Astrocyte (in vitro differentiated cells and primary cell): Measurements from ENCODE around the gene ADGRG7. TPM values are rescaled to one million over a fixed set of nuclear protein-coding genes. Genes with fewer than 3 reads are reported as not detected.
A peak's percentile ranks its signal among the peaks of the same experiment; 100 is the strongest.

Source experiments
- DNase-seq: peaks from one replicate; pipeline ENCODE4 v3.0.0-alpha.2; 2010; ENCODE audit warnings: low read depth
- FAIRE-seq: peaks from 2 replicates; lab custom pipeline; 2011; peaks lifted over from hg19 to GRCh38; lab: Jason Lieb, UNC
- H2AFZ ChIP-seq: 2 replicates; pipeline ENCODE4 v1.6.0; 2012; ENCODE audit warnings: low read depth, low read length, inconsistent platforms
- H3K27ac ChIP-seq: 2 replicates; pipeline ENCODE4 v1.5.1; 2011; ENCODE audit warnings: low read depth, low read length, inconsistent platforms
- H3K27me3 ChIP-seq: 2 replicates; pipeline ENCODE4 v1.6.0; 2011; ENCODE audit warnings: low read length, inconsistent platforms; ENCODE audit not compliant: insufficient read depth
- H3K36me3 ChIP-seq: 2 replicates; pipeline ENCODE4 v1.5.1; 2011; ENCODE audit warnings: low read length, inconsistent platforms; ENCODE audit not compliant: insufficient read depth
- H3K4me1 ChIP-seq: 2 replicates; pipeline ENCODE4 v1.5.1; 2011; ENCODE audit warnings: low read length, inconsistent platforms; ENCODE audit not compliant: insufficient read depth
- H3K4me2 ChIP-seq: 2 replicates; pipeline ENCODE4 v1.6.0; 2012; ENCODE audit warnings: low read length, inconsistent platforms
- H3K4me3 ChIP-seq: 2 replicates; pipeline ENCODE4 v1.5.1; 2011; ENCODE audit warnings: low read depth, mild to moderate bottlenecking, low read length, inconsistent platforms; ENCODE audit not compliant: insufficient read depth
- H3K79me2 ChIP-seq: 2 replicates; pipeline ENCODE4 v1.6.0; 2012; ENCODE audit warnings: mild to moderate bottlenecking, low read length, inconsistent platforms; ENCODE audit not compliant: insufficient read depth
- H3K9ac ChIP-seq: 2 replicates; pipeline ENCODE4 v1.6.0; 2012; ENCODE audit warnings: mild to moderate bottlenecking, low read length, inconsistent platforms
- H3K9me3 ChIP-seq: 2 replicates; pipeline ENCODE4 v1.5.1; 2012; ENCODE audit warnings: low read depth, mild to moderate bottlenecking, low read length, inconsistent platforms; ENCODE audit not compliant: insufficient read depth
- H4K20me1 ChIP-seq: 2 replicates; pipeline ENCODE4 v1.6.0; 2012; ENCODE audit warnings: low read length, inconsistent platforms; ENCODE audit not compliant: insufficient read depth
- H3K27ac Mint-ChIP-seq: one replicate; pipeline ENCODE4 v1.8.0; 2021; ENCODE audit warnings: mild to moderate bottlenecking, mixed read lengths; ENCODE audit not compliant: unreplicated experiment
- H3K27me3 Mint-ChIP-seq: one replicate; pipeline ENCODE4 v1.8.0; 2021; ENCODE audit warnings: low read depth, mixed read lengths; ENCODE audit not compliant: unreplicated experiment
- H3K36me3 Mint-ChIP-seq: one replicate; pipeline ENCODE4 v1.8.0; 2021; ENCODE audit warnings: low read depth, mixed read lengths; ENCODE audit not compliant: unreplicated experiment
- H3K4me1 Mint-ChIP-seq: one replicate; pipeline ENCODE4 v1.8.0; 2021; ENCODE audit warnings: low read depth, mixed read lengths; ENCODE audit not compliant: unreplicated experiment
- H3K4me3 Mint-ChIP-seq: one replicate; pipeline ENCODE4 v1.8.0; 2021; ENCODE audit warnings: mild to moderate bottlenecking, moderate library complexity, mixed read lengths; ENCODE audit not compliant: unreplicated experiment
- H3K9me3 Mint-ChIP-seq: one replicate; pipeline ENCODE4 v1.8.0; 2021; ENCODE audit warnings: mild to moderate bottlenecking, mixed read lengths; ENCODE audit not compliant: unreplicated experiment
- EZH2 ChIP-seq: IDR thresholded peaks from 2 replicates; pipeline ENCODE4 v1.6.1; 2012; ENCODE audit warnings: mild to moderate bottlenecking, low read length, inconsistent platforms; ENCODE audit not compliant: insufficient read depth
- total RNA-seq: library from RNA; stranded (reverse); gene quantifications from 2 replicates; pipeline ENCODE4 v1.2.1, GENCODE V29; 2021
- TF ChIP-seq, protein P1 (sequence below): IDR thresholded peaks from 2 replicates; pipeline ENCODE4 v1.5.1; 2011; ENCODE audit warnings: low read depth, mild to moderate bottlenecking, inconsistent platforms, low read length, moderate library complexity; ENCODE audit not compliant: insufficient read depth

The ADGRG7 gene
- total RNA-seq, 1 donor from 2014 or later: not detected

DNA sequence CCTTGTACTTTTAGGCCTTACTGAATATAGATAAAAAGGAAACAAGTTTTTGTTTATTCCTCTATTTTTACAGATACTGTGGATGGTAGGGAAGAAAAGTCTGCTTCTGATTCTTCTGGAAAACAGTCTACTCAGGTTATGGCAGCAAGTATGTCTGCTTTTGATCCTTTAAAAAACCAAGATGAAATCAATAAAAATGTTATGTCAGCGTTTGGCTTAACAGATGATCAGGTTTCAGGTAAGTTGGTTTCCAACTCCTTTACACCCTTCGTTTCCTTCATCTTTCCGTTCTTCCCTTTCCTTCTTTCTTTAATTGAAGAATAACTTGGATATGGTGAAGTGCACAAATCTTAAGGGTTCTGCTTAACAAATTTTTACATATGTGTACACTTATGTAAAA is 123.0 kb downstream of the ADGRG7 start:
- Histone ChIP-seq H3K4me2 (no peak overlapping the region), H3K4me3 (no peak overlapping the region), H3K79me2 (peaks cover 77% of the 10 kb centered on the region), H3K27me3 (no peaks in the 10 kb centered on the region), H3K27ac (no peak overlapping the region), H3K4me1 (no peaks in the 10 kb centered on the region), H3K36me3 (peaks cover 58% of the 10 kb centered on the region), H4K20me1 (peaks cover 69% of the 10 kb centered on the region), H3K9me3 (no peaks in the 10 kb centered on the region), H3K9ac (no peak overlapping the region), H2AFZ (no peak overlapping the region)
- Mint-ChIP-seq H3K36me3 (peaks cover 4% of the 10 kb centered on the region), H3K4me3 (no peak overlapping the region), H3K4me1 (peaks cover 24% of the 10 kb centered on the region), H3K9me3 (no peaks in the 10 kb centered on the region), H3K27me3 (no peaks in the 10 kb centered on the region), H3K27ac (no peak overlapping the region)
- TF ChIP-seq, protein P1, sequence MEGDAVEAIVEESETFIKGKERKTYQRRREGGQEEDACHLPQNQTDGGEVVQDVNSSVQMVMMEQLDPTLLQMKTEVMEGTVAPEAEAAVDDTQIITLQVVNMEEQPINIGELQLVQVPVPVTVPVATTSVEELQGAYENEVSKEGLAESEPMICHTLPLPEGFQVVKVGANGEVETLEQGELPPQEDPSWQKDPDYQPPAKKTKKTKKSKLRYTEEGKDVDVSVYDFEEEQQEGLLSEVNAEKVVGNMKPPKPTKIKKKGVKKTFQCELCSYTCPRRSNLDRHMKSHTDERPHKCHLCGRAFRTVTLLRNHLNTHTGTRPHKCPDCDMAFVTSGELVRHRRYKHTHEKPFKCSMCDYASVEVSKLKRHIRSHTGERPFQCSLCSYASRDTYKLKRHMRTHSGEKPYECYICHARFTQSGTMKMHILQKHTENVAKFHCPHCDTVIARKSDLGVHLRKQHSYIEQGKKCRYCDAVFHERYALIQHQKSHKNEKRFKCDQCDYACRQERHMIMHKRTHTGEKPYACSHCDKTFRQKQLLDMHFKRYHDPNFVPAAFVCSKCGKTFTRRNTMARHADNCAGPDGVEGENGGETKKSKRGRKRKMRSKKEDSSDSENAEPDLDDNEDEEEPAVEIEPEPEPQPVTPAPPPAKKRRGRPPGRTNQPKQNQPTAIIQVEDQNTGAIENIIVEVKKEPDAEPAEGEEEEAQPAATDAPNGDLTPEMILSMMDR: no peak
- TF ChIP-seq EZH2: no peak
- DNase-seq (no peak), FAIRE-seq (no peak)

DNA sequence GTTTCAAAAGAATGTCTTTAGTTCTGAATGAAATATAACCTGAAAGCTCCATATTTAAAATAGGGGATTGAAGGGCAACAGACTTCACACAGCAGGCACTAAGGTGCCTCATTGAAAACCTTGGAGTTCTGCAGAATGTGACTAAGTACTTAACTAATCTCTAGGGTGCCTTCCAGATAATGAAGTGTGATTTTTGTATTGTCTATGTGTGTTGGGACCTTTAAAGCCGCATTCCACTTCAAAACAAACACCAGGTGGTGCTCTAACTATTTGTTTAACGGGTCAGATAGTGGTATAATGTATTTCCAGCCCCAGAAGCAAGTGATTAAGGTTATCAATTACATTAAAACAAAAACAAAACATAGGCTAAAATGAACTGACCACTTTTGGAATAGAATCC is 127.9 kb downstream of the ADGRG7 start:
- Histone ChIP-seq H3K4me1 (no peaks in the 10 kb centered on the region), H3K27me3 (no peaks in the 10 kb centered on the region), H3K4me2 (no peak overlapping the region), H3K36me3 (peaks cover 69% of the 10 kb centered on the region), H3K79me2 (peaks cover 44% of the 10 kb centered on the region), H4K20me1 (peaks cover 51% of the 10 kb centered on the region), H3K27ac (no peak overlapping the region), H3K9ac (no peak overlapping the region), H3K9me3 (no peaks in the 10 kb centered on the region), H2AFZ (no peak overlapping the region), H3K4me3 (no peak overlapping the region)
- H3K36me3 Mint-ChIP-seq: peaks cover 5% of the 10 kb centered on the region
- no peak for DNase-seq
- H3K27ac Mint-ChIP-seq: no peak overlapping the region
- FAIRE-seq: peak; percentile 26
- no peak overlapping the region for H3K4me3 Mint-ChIP-seq
- H3K9me3 Mint-ChIP-seq: no peaks in the 10 kb centered on the region
- TF ChIP-seq, protein P1: peak; percentile 43
- no peak for TF ChIP-seq EZH2
- H3K4me1 Mint-ChIP-seq: peaks cover 18% of the 10 kb centered on the region
- no peaks in the 10 kb centered on the region for H3K27me3 Mint-ChIP-seq

DNA sequence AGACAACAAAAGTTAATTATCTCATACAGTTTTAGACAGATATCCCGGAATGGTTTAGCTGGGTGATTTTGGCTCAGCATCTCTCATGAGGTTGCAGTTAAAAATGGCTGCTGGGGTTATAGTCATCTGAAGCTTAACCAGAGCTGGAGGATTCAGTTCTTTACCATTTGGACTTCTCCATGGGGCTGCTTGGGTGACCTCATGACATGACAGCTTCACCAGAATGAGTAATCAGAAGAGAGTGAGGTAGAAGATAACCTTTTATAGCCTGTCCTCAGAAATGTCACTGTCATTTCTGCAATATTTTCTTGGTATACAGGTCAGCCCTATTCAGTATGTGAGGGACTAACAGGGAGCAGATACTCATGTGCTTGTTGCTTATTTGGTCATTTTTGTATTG is 130.8 kb downstream of the ADGRG7 start:
- no peak for DNase-seq
- Histone ChIP-seq H2AFZ (no peak overlapping the region), H3K4me3 (no peak overlapping the region), H3K27me3 (no peaks in the 10 kb centered on the region), H3K9me3 (no peaks in the 10 kb centered on the region), H3K9ac (no peak overlapping the region), H3K79me2 (peaks cover 15% of the 10 kb centered on the region), H4K20me1 (peaks cover 37% of the 10 kb centered on the region), H3K27ac (no peak overlapping the region), H3K36me3 (peaks cover 71% of the 10 kb centered on the region), H3K4me1 (no peaks in the 10 kb centered on the region), H3K4me2 (no peak overlapping the region)
- Mint-ChIP-seq H3K27ac (no peak overlapping the region), H3K9me3 (no peaks in the 10 kb centered on the region), H3K4me1 (peaks cover 6% of the 10 kb centered on the region), H3K36me3 (peaks cover 11% of the 10 kb centered on the region), H3K4me3 (no peak overlapping the region), H3K27me3 (no peaks in the 10 kb centered on the region)
- TF ChIP-seq, protein P1: no peak
- TF ChIP-seq EZH2: no peak
- no peak for FAIRE-seq
